GM23338 (cell line): ENCODE data around the gene CDKAL1. TPM values are rescaled to one million over a fixed set of nuclear protein-coding genes. Genes with fewer than 3 reads are reported as not detected.

Experiments used
- ATAC-seq: fragments of 200-7000 bp; cut with Tn5 transposase; 3 replicates; pipeline ENCODE4 v1.9.1; 2020
- DNase-seq: peaks from one replicate; pipeline ENCODE4 v3.0.0-alpha.2; 2015; ENCODE audit warnings: low spot score
- H2AFZ ChIP-seq: fragments of 200-600 bp; sonication (generic); 2 replicates; pipeline ENCODE4 v1.8.0; 2016; ENCODE audit warnings: antibody characterized with exemption, mild to moderate bottlenecking, moderate library complexity
- H3F3A ChIP-seq: fragments of 200-600 bp; sonication (generic); replicated peaks from 2 replicates; pipeline ENCODE4 v1.8.0; 2017; ENCODE audit warnings: antibody characterized with exemption, mixed run types, low read depth
- H3K27ac ChIP-seq: fragments of 200-600 bp; sonication (generic); 2 replicates; pipeline ENCODE4 v1.6.1; 2016; ENCODE audit warnings: low read depth
- H3K27me3 ChIP-seq: fragments of 200-600 bp; sonication (generic); 2 replicates; pipeline ENCODE4 v1.8.0; 2016; ENCODE audit warnings: mild to moderate bottlenecking, mixed run types, moderate library complexity; ENCODE audit not compliant: insufficient read depth
- H3K36me3 ChIP-seq: fragments of 200-600 bp; sonication (generic); 2 replicates; pipeline ENCODE4 v1.8.0; 2016; ENCODE audit warnings: mild to moderate bottlenecking; ENCODE audit not compliant: insufficient read depth
- H3K4me1 ChIP-seq: fragments of 200-600 bp; sonication (generic); 2 replicates; pipeline ENCODE4 v1.8.0; 2016; ENCODE audit warnings: mild to moderate bottlenecking, moderate library complexity; ENCODE audit not compliant: insufficient read depth
- H3K4me2 ChIP-seq: fragments of 200-600 bp; sonication (generic); 2 replicates; pipeline ENCODE4 v1.7.1; 2017; ENCODE audit warnings: mixed run types
- H3K4me3 ChIP-seq: fragments of 200-600 bp; sonication (generic); 2 replicates; pipeline ENCODE4 v1.6.1; 2016; ENCODE audit warnings: mixed run types
- H3K79me2 ChIP-seq: fragments of 200-600 bp; sonication (generic); replicated peaks from 2 replicates; pipeline ENCODE4 v1.8.0; 2017; ENCODE audit warnings: mild to moderate bottlenecking; ENCODE audit not compliant: insufficient read depth
- H3K9me2 ChIP-seq: fragments of 200-600 bp; sonication (generic); 2 replicates; pipeline ENCODE4 v1.8.0; 2017; ENCODE audit not compliant: insufficient read depth
- H4K20me1 ChIP-seq: fragments of 200-600 bp; sonication (generic); replicated peaks from 2 replicates; pipeline ENCODE4 v1.8.0; 2017; ENCODE audit warnings: mild to moderate bottlenecking; ENCODE audit not compliant: insufficient read depth
- H3K27ac Mint-ChIP-seq: 2 replicates; pipeline ENCODE4 v1.8.0; 2020; ENCODE audit warnings: inconsistent platforms, mild to moderate bottlenecking, moderate library complexity, mixed read lengths
- H3K27me3 Mint-ChIP-seq: 3 replicates; pipeline ENCODE4 v1.8.0; 2022; ENCODE audit warnings: low read depth, mild to moderate bottlenecking, moderate library complexity, mixed read lengths, inconsistent platforms; ENCODE audit not compliant: insufficient read depth, poor library complexity
- H3K36me3 Mint-ChIP-seq: 3 replicates; pipeline ENCODE4 v1.8.0; 2021; ENCODE audit warnings: low read depth, mild to moderate bottlenecking, inconsistent platforms, moderate library complexity, mixed read lengths
- H3K4me1 Mint-ChIP-seq: 3 replicates; pipeline ENCODE4 v1.8.0; 2020; ENCODE audit warnings: mild to moderate bottlenecking, inconsistent platforms, mixed read lengths
- H3K4me3 Mint-ChIP-seq: 3 replicates; pipeline ENCODE4 v1.8.0; 2021; ENCODE audit warnings: moderate library complexity, mild to moderate bottlenecking, inconsistent platforms, mixed read lengths
- H3K9me3 Mint-ChIP-seq: 3 replicates; pipeline ENCODE4 v1.8.0; 2020; ENCODE audit warnings: moderate library complexity, mild to moderate bottlenecking, inconsistent platforms, mixed read lengths
- CREB1 ChIP-seq: fragments of 250-450 bp; sonication (Bioruptor Pico); IDR thresholded peaks from 2 replicates; pipeline ENCODE4 v1.5.0; 2020; ENCODE audit warnings: low read depth, mild to moderate bottlenecking, moderate library complexity
- NANOG ChIP-seq: IDR thresholded peaks from 2 replicates; pipeline ENCODE4 v1.6.1; 2016; ENCODE audit warnings: antibody characterized with exemption, borderline replicate concordance
- POLR2AphosphoS5 ChIP-seq: IDR thresholded peaks from 2 replicates; pipeline ENCODE4 v1.6.1; 2016; ENCODE audit warnings: antibody characterized with exemption, low read depth
- STAT1 ChIP-seq: IDR thresholded peaks from one replicate; pipeline ENCODE4 v1.6.1; 2016; ENCODE audit warnings: antibody characterized with exemption; ENCODE audit not compliant: unreplicated experiment
- ZNF114 ChIP-seq: fragments of 250-450 bp; sonication (Bioruptor Pico); IDR thresholded peaks from 2 replicates; pipeline ENCODE4 v1.5.0; 2020; ENCODE audit warnings: mild to moderate bottlenecking, moderate library complexity
- ZNF331 ChIP-seq: fragments of 250-450 bp; sonication (Bioruptor Pico); IDR thresholded peaks from 2 replicates; pipeline ENCODE4 v1.5.0; 2020; ENCODE audit warnings: low read depth, mild to moderate bottlenecking, moderate library complexity
- polyA plus RNA-seq: library from polyadenylated mRNA; unstranded; fragments of >200 nt; fragmentation: Nextera tagmentation; extraction: Ambion mirVana; gene quantifications from 2 replicates; pipeline ENCODE4 v1.2.1, GENCODE V29; 2016
- total RNA-seq: library from RNA; depleted of rRNA; stranded (reverse); fragments of >200 nt; shearing (Covaris generic); gene quantifications from 2 replicates; pipeline ENCODE4 v1.2.3, GENCODE V29; 2014
- TF ChIP-seq, protein P1 (sequence below): fragments of 250-450 bp; sonication (Bioruptor Pico); IDR thresholded peaks from 2 replicates; pipeline ENCODE4 v1.5.0; 2020; ENCODE audit warnings: mild to moderate bottlenecking, moderate library complexity
- TF ChIP-seq, protein P2 (sequence below), 2 experiments: fragments of 200-600 bp in 1 of 2; sonication (generic) in 1 of 2; conservative IDR thresholded peaks; 2 replicates each; pipeline versions ENCODE4 v1.5.1 to v1.6.1; 2016 to 2017; ENCODE audit warnings: antibody characterized with exemption in 2 of 2, low read depth in 2 of 2, mild to moderate bottlenecking in 2 of 2, moderate library complexity in 1 of 2
- TF ChIP-seq, protein P3 (sequence below): IDR thresholded peaks from 2 replicates; pipeline ENCODE4 v1.6.1; 2016; ENCODE audit warnings: antibody characterized with exemption

Gene CDKAL1
- total and polyA plus RNA-seq, 2 experiments from 2014 or later = 17.8 to 35.0 TPM

DNA sequence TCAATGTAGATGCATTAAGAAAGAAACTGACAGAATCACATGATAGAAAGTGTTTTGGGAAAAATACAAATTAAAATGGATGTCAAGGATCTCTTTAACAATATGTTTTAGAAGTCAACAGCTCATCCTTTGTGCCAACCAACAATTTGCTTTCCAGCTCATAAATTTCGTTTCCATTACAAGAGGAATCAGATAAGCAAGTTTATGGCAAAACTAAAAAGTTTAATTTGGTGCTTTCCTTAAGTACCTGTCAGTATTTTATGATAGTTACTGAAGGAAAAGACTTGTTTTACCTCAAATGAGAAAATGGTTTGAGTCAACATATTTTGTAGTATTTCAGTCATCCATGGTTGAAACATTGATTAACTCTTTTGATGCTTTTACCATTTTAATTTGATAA lies 130.0 kb downstream of the CDKAL1 start:
- H3K27me3 ChIP-seq = no peaks in the 10 kb centered on the region
- Mint-ChIP-seq H3K9me3 (no peaks in the 10 kb centered on the region), H3K4me1 (peaks cover 44% of the 10 kb centered on the region), H3K27me3 (no peaks in the 10 kb centered on the region), H3K36me3 (no peaks in the 10 kb centered on the region), H3K4me3 (no peak overlapping the region), H3K27ac (no peak overlapping the region)
- no peak for ATAC-seq
- no peak overlapping the region for H2AFZ ChIP-seq
- H3K36me3 ChIP-seq = no peaks in the 10 kb centered on the region
- no peak overlapping the region for H3K4me2 ChIP-seq
- H3F3A ChIP-seq = no peaks in the 10 kb centered on the region
- TF ChIP-seq NANOG (no peak), STAT1 (no peak), CREB1 (CRISPR knock-in tag) (no peak), ZNF114 (CRISPR knock-in tag) (no peak)
- TF ChIP-seq, protein P1, sequence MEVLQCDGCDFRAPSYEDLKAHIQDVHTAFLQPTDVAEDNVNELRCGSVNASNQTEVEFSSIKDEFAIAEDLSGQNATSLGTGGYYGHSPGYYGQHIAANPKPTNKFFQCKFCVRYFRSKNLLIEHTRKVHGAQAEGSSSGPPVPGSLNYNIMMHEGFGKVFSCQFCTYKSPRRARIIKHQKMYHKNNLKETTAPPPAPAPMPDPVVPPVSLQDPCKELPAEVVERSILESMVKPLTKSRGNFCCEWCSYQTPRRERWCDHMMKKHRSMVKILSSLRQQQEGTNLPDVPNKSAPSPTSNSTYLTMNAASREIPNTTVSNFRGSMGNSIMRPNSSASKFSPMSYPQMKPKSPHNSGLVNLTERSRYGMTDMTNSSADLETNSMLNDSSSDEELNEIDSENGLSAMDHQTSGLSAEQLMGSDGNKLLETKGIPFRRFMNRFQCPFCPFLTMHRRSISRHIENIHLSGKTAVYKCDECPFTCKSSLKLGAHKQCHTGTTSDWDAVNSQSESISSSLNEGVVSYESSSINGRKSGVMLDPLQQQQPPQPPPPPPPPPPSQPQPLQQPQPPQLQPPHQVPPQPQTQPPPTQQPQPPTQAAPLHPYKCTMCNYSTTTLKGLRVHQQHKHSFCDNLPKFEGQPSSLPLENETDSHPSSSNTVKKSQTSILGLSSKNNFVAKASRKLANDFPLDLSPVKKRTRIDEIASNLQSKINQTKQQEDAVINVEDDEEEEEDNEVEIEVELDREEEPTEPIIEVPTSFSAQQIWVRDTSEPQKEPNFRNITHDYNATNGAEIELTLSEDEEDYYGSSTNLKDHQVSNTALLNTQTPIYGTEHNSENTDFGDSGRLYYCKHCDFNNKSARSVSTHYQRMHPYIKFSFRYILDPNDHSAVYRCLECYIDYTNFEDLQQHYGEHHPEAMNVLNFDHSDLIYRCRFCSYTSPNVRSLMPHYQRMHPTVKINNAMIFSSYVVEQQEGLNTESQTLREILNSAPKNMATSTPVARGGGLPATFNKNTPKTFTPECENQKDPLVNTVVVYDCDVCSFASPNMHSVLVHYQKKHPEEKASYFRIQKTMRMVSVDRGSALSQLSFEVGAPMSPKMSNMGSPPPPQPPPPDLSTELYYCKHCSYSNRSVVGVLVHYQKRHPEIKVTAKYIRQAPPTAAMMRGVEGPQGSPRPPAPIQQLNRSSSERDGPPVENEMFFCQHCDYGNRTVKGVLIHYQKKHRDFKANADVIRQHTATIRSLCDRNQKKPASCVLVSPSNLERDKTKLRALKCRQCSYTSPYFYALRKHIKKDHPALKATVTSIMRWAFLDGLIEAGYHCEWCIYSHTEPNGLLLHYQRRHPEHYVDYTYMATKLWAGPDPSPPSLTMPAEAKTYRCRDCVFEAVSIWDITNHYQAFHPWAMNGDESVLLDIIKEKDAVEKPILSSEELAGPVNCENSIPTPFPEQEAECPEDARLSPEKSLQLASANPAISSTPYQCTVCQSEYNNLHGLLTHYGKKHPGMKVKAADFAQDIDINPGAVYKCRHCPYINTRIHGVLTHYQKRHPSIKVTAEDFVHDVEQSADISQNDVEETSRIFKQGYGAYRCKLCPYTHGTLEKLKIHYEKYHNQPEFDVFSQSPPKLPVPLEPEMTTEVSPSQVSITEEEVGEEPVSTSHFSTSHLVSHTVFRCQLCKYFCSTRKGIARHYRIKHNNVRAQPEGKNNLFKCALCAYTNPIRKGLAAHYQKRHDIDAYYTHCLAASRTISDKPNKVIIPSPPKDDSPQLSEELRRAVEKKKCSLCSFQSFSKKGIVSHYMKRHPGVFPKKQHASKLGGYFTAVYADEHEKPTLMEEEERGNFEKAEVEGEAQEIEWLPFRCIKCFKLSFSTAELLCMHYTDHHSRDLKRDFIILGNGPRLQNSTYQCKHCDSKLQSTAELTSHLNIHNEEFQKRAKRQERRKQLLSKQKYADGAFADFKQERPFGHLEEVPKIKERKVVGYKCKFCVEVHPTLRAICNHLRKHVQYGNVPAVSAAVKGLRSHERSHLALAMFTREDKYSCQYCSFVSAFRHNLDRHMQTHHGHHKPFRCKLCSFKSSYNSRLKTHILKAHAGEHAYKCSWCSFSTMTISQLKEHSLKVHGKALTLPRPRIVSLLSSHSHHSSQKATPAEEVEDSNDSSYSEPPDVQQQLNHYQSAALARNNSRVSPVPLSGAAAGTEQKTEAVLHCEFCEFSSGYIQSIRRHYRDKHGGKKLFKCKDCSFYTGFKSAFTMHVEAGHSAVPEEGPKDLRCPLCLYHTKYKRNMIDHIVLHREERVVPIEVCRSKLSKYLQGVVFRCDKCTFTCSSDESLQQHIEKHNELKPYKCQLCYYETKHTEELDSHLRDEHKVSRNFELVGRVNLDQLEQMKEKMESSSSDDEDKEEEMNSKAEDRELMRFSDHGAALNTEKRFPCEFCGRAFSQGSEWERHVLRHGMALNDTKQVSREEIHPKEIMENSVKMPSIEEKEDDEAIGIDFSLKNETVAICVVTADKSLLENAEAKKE (CRISPR knock-in tag) = no peak
- no peaks in the 10 kb centered on the region for H4K20me1 ChIP-seq
- no peak for DNase-seq
- peaks cover 33% of the 10 kb centered on the region for H3K4me1 ChIP-seq
- no peaks in the 10 kb centered on the region; the same call in 1 of the 2 replicates for H3K9me2 ChIP-seq
- no peak overlapping the region for H3K4me3 ChIP-seq
- no peak overlapping the region for H3K27ac ChIP-seq
- H3K79me2 ChIP-seq = peaks cover 5% of the 10 kb centered on the region

DNA sequence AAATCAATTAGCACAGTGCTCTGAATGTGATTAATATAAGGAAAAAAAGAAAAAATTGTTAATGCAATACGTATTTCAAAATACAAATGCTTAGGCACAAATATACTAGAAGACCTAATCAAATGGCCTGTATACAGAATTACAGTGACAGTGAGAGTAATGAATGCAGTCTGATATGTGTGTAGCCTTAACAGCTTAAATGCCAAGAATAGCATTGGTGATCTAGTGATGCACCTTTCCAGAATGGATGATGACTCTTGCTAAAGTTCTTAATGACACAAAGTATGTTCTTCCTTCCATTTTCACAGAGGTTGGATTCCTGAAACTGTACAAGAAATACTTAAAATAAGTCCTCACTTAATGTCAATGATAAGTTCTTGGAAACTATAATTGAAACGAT lies 131.0 kb downstream of the CDKAL1 start:
- Histone ChIP-seq H3K4me1 (peaks cover 37% of the 10 kb centered on the region), H3K9me2 (no peaks in the 10 kb centered on the region), H3K36me3 (no peaks in the 10 kb centered on the region), H3K27me3 (no peaks in the 10 kb centered on the region), H3K27ac (no peak overlapping the region), H4K20me1 (no peaks in the 10 kb centered on the region), H3K4me3 (no peak overlapping the region), H3K4me2 (no peak overlapping the region), H3F3A (no peaks in the 10 kb centered on the region), H2AFZ (no peak overlapping the region), H3K79me2 (peaks cover 5% of the 10 kb centered on the region)
- Mint-ChIP-seq H3K9me3 (no peaks in the 10 kb centered on the region), H3K36me3 (no peaks in the 10 kb centered on the region), H3K27me3 (no peaks in the 10 kb centered on the region), H3K4me3 (no peak overlapping the region), H3K27ac (no peak overlapping the region), H3K4me1 (peaks cover 43% of the 10 kb centered on the region)
- no peak for DNase-seq
- ATAC-seq = no peak
- TF ChIP-seq, protein P2, sequence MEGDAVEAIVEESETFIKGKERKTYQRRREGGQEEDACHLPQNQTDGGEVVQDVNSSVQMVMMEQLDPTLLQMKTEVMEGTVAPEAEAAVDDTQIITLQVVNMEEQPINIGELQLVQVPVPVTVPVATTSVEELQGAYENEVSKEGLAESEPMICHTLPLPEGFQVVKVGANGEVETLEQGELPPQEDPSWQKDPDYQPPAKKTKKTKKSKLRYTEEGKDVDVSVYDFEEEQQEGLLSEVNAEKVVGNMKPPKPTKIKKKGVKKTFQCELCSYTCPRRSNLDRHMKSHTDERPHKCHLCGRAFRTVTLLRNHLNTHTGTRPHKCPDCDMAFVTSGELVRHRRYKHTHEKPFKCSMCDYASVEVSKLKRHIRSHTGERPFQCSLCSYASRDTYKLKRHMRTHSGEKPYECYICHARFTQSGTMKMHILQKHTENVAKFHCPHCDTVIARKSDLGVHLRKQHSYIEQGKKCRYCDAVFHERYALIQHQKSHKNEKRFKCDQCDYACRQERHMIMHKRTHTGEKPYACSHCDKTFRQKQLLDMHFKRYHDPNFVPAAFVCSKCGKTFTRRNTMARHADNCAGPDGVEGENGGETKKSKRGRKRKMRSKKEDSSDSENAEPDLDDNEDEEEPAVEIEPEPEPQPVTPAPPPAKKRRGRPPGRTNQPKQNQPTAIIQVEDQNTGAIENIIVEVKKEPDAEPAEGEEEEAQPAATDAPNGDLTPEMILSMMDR (conservative IDR thresholded peaks at IDR 0.05; ENCODE audit: low read depth in 2 of 2) = no peak
- TF ChIP-seq POLR2AphosphoS5 = no peak
- TF ChIP-seq, protein P3, sequence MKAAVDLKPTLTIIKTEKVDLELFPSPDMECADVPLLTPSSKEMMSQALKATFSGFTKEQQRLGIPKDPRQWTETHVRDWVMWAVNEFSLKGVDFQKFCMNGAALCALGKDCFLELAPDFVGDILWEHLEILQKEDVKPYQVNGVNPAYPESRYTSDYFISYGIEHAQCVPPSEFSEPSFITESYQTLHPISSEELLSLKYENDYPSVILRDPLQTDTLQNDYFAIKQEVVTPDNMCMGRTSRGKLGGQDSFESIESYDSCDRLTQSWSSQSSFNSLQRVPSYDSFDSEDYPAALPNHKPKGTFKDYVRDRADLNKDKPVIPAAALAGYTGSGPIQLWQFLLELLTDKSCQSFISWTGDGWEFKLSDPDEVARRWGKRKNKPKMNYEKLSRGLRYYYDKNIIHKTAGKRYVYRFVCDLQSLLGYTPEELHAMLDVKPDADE = no peak
- no peak for TF ChIP-seq ZNF114 (CRISPR knock-in tag)
- no peak for TF ChIP-seq STAT1
- TF ChIP-seq ZNF331 (CRISPR knock-in tag) = no peak
